Brain microvascular endothelial cell (primary cell): ENCODE data around the gene KCNG1.
"Not testable (repeated sequence)": the region's sequence is repeated elsewhere in the genome, so short reads cannot be mapped to it uniquely, and the experiment has no call there.

Experiments
- DNase-seq: peaks from one replicate; pipeline ENCODE4 v3.0.0-alpha.2; 2020
- H3K27ac ChIP-seq: fragments of 250-450 bp; sonication (Bioruptor Pico); 2 replicates; pipeline ENCODE4 v1.5.1; 2020; ENCODE audit warnings: mild to moderate bottlenecking, moderate library complexity
- H3K27me3 ChIP-seq: fragments of 250-450 bp; sonication (Bioruptor Pico); replicated peaks from 2 replicates; pipeline ENCODE4 v1.5.1; 2020; ENCODE audit warnings: mild to moderate bottlenecking
- H3K36me3 ChIP-seq: fragments of 250-450 bp; sonication (Bioruptor Pico); replicated peaks from 2 replicates; pipeline ENCODE4 v1.5.1; 2020; ENCODE audit warnings: mild to moderate bottlenecking
- H3K4me3 ChIP-seq: 2 replicates; pipeline ENCODE4 v1.5.1; 2011; ENCODE audit warnings: low read depth, mild to moderate bottlenecking, control low read depth, low read length, moderate library complexity
- in situ Hi-C: cut with HindIII; loops from 2 replicates; pipeline ENCODE4 v1.10.0; 2017; ENCODE audit warnings: low sequenced_read_pairs, low pct_ligation_motif_present
- TF ChIP-seq, protein P1 (sequence below): IDR thresholded peaks from 2 replicates; pipeline ENCODE4 v1.5.1; 2011; ENCODE audit warnings: low read depth, mild to moderate bottlenecking, moderate library complexity, low read length, control low read depth, inconsistent platforms; ENCODE audit errors: missing control alignments

Gene KCNG1

DNA sequence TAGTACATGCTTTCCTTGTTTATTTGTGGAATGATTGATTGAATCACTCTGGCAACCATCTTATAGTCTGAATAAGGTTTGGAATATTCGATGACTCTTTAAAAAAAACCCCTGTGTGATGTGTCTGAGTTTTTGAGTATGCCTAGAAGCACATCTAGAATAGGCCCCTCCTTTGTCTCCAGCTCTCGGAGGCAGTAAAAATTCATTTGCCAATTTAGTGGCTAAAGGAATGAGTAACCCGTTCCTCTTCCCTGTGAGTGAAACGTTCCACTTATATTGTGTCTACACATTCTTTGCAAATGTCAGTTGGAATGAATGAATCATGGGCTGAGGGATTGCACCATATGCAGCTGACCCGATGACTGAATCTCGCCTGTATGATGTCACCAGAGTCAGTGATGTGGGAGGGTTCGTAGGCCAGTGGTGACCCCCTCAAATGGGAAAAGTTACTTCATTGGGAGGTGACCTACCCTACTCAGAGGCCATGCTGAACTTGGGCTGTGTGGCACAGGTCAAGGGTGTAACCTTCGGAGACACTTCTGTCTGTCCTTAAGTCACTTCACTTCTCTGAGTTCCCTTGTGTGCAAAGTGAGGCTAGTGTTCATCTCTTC is 42.7 kb downstream of the KCNG1 start:
- Histone ChIP-seq H3K4me3 (no peak overlapping the region), H3K27ac (peak overlapping the region; percentile 93), H3K27me3 (no peaks in the 10 kb centered on the region), H3K36me3 (no peaks in the 10 kb centered on the region)
- DNase-seq, result peak; percentile 99
- in situ Hi-C loops, result loop anchor here (25.0 kb wide), 1 partner anchor 332 kb away; no protein-coding TSS in a partner anchor
- TF ChIP-seq, protein P1, sequence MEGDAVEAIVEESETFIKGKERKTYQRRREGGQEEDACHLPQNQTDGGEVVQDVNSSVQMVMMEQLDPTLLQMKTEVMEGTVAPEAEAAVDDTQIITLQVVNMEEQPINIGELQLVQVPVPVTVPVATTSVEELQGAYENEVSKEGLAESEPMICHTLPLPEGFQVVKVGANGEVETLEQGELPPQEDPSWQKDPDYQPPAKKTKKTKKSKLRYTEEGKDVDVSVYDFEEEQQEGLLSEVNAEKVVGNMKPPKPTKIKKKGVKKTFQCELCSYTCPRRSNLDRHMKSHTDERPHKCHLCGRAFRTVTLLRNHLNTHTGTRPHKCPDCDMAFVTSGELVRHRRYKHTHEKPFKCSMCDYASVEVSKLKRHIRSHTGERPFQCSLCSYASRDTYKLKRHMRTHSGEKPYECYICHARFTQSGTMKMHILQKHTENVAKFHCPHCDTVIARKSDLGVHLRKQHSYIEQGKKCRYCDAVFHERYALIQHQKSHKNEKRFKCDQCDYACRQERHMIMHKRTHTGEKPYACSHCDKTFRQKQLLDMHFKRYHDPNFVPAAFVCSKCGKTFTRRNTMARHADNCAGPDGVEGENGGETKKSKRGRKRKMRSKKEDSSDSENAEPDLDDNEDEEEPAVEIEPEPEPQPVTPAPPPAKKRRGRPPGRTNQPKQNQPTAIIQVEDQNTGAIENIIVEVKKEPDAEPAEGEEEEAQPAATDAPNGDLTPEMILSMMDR, result no peak

DNA sequence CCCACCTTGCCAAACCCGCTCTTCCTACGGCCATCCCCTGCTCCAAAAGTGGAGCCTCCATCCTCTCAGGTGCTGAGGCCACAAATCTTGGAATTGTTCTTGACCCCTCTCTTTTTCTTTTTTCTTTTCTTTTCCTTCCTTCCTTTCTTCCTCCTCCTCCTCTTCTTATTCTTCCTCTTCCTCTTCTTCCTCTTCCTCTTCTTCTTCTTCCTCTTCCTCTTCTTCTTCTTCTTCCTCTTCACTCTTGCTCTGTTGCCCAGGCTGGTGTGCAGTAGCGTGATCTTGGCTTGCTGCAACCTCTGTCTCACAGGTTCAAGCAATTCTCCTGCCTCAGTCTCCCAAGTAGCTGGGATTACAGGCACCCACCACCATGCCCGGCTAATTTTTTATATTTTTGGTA is 44.4 kb downstream of the KCNG1 start:
- not testable (repeated sequence) for DNase-seq, H3K36me3 ChIP-seq, H3K4me3 ChIP-seq, H3K27ac ChIP-seq, H3K27me3 ChIP-seq
- in situ Hi-C loops, result loop anchor here (25.0 kb wide), 1 partner anchor 334 kb away; no protein-coding TSS in a partner anchor

DNA sequence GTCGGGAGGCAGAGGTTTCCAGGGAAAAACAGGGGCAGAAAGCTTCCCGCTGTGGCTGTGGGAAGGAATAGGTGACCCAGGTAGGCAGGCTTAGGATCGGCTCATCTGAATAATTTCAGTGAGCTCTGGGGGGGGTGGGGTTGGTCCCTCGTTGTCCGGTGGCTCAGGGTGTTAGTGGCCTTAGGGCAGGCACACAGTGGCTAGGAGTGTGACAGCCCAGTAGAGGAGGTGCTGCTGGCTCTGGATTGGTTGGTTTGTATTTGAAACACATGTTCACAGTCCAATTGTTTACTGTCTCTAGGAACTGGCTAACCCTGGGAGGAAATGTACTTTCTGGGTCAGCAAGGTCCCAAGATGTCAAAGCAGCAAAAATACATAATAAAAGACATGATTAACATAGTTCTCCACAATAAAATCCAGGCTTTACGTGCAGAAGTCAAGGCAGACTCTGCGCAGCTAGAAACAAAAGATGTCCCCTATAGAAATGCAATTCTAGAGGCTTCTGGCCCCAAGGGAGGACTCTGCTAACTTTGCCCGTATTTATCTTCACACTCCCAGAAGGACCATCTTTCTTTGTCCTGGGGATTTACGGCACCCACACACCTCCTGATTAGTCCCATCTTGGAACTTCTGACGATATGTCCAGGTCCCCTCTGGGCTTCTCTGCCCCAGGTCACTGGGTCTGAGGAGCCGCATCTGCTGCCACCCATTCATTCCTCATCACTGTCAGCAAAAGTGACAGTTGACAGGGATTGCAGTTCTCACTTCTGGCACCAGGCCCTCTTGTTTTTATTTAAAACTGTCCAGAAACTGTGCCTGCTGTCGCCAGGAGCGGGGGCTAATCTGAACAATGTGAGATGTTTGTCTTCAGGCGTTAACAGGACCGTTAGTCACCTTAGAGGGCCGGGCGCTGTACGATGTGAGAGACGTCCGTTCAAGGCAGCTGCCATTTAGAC is 45.6 kb downstream of the KCNG1 start:
- TF ChIP-seq, protein P1, result no peak
- Histone ChIP-seq H3K36me3 (no peaks in the 10 kb centered on the region), H3K4me3 (no peak overlapping the region), H3K27ac (no peak overlapping the region), H3K27me3 (no peaks in the 10 kb centered on the region)
- no peak for DNase-seq
- in situ Hi-C loops, result loop anchor here (25.0 kb wide), 1 partner anchor 335 kb away; no protein-coding TSS in a partner anchor

DNA sequence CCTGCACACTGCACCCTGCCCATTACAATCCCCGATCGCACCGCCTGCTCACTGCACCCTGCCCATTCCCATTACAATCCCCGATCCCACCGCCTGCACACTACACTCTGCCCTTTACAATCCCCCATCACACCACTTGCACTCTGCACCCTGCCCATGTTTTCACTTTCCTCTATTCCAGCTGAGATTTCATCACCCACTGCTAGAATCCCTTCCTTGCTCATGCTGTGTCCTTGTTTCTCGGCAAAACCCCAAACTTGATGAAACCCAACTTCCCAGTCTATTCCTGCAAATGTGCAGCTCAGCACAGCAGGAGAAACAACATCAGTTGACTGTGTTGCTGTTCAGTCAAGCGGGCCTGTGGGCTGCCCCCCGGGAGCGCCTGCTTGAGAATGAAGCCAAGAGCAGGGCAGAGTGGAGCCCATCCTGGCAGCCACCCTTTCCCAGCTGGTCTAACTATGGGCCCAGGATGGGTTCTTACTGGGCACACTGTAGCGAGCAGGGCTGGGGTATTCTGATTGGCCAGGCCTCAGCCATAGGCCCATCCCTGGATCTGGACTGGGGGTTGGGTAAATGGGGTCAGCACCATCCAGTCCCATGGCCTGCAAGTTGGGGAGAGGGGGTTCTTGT is 47.1 kb downstream of the KCNG1 start:
- H3K4me3 ChIP-seq, result no peak overlapping the region
- TF ChIP-seq, protein P1, result no peak
- in situ Hi-C loops, result loop anchor here (25.0 kb wide), 1 partner anchor 336 kb away; no protein-coding TSS in a partner anchor
- DNase-seq, result no peak
- no peaks in the 10 kb centered on the region for H3K36me3 ChIP-seq
- H3K27ac ChIP-seq, result no peak overlapping the region
- H3K27me3 ChIP-seq, result no peaks in the 10 kb centered on the region

DNA sequence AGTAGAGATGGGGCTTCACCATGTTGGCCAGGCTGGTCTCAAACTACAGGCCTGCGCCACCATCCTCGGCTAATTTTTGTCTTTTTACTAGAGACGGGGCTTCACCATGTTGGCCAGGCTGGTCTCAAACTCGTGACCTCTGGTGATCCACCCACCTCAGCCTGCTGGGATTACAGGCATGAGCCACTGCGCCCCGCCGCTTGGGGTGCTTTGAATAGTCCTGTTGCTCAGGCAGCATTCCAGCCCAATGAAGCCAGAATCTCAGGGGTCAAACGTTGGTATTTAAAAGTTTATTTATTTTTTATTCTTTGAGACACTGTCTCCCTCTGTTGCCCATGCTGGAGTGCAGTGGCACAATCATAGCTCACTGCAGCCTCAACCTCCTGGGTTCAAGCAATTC is 53.0 kb downstream of the KCNG1 start:
- no peaks in the 10 kb centered on the region for H3K27me3 ChIP-seq
- no peak overlapping the region for H3K4me3 ChIP-seq
- in situ Hi-C loops, result no loop called here
- no peak overlapping the region for H3K27ac ChIP-seq
- TF ChIP-seq, protein P1, result no peak
- no peaks in the 10 kb centered on the region for H3K36me3 ChIP-seq
- DNase-seq, result no peak

DNA sequence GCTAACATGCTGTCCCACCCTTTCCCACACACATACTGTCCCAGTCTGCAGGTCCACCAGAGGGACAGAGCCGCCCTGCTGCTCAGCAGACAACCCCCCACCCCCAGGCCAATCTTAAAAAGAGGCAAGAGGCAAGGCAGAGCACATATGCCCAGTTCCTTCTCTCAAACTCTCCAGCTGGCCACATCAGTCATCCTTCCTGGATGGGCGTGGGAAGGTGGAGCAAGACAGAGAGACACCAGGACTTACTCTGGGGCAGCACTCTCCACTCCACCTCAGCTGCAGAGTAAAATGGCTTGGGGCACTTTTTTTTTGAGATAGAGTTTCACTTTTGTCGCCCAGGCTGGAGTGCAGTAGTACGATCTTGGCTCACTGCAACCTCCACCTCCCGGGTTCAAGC is 53.5 kb downstream of the KCNG1 start:
- TF ChIP-seq, protein P1, result no peak
- Histone ChIP-seq H3K27me3 (no peaks in the 10 kb centered on the region), H3K4me3 (no peak overlapping the region), H3K27ac (no peak overlapping the region), H3K36me3 (no peaks in the 10 kb centered on the region)
- in situ Hi-C loops, result no loop called here
- DNase-seq, result no peak
